ENCODE results near the gene FOXP1.

FOXP1 gene

GRCh38 chr3:71142441-71143161, 440.9 kb downstream of the FOXP1 start:
- DNase-seq (ENCODE audit: low spot score) = no peak

GRCh38 chr3:71140477-71140876, 443.1 kb downstream of the FOXP1 start:
- DNase-seq (ENCODE audit: low spot score) = no peak

GRCh38 chr3:71139496-71139895, 444.0 kb downstream of the FOXP1 start:
- DNase-seq (ENCODE audit: low spot score) = no peak

- DNase-seq (ENCODE audit: low spot score) = no peak
These were observed 445.1 kb downstream of the FOXP1 start for GRCh38 chr3:71138410-71138809.

- DNase-seq (ENCODE audit: low spot score) = no peak
These were observed 447.3 kb downstream of the FOXP1 start for GRCh38 chr3:71136276-71136675.

GRCh38 chr3:71135373-71136088, 448.0 kb downstream of the FOXP1 start:
- DNase-seq (ENCODE audit: low spot score) = no peak

- no peak for DNase-seq (ENCODE audit: low spot score)
These were observed 449.0 kb downstream of the FOXP1 start for GRCh38 chr3:71134521-71134920.

DNA sequence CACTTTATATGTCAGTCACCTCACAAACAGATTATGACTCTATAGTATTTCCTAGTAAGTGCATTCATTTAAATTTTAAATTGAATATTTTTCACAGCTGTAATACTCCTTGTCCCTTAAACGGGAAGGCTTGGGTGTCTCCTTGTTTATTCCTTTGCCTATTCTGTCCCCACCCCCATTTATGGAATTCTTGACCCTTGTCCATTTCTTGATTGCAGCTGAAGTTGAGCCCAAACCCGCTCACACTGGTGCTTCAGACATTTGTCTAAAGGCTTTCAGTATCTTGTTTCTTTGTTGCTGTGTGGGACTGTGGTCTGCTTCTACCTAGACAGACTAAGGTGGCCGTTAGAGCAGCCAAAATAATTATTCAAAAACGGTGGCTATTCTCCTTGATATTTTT, 449.7 kb downstream of the FOXP1 start:
- no peak for DNase-seq (ENCODE audit: low spot score)

- DNase-seq (ENCODE audit: low spot score) = no peak
These were observed 450.4 kb downstream of the FOXP1 start for GRCh38 chr3:71132995-71133730.

DNA sequence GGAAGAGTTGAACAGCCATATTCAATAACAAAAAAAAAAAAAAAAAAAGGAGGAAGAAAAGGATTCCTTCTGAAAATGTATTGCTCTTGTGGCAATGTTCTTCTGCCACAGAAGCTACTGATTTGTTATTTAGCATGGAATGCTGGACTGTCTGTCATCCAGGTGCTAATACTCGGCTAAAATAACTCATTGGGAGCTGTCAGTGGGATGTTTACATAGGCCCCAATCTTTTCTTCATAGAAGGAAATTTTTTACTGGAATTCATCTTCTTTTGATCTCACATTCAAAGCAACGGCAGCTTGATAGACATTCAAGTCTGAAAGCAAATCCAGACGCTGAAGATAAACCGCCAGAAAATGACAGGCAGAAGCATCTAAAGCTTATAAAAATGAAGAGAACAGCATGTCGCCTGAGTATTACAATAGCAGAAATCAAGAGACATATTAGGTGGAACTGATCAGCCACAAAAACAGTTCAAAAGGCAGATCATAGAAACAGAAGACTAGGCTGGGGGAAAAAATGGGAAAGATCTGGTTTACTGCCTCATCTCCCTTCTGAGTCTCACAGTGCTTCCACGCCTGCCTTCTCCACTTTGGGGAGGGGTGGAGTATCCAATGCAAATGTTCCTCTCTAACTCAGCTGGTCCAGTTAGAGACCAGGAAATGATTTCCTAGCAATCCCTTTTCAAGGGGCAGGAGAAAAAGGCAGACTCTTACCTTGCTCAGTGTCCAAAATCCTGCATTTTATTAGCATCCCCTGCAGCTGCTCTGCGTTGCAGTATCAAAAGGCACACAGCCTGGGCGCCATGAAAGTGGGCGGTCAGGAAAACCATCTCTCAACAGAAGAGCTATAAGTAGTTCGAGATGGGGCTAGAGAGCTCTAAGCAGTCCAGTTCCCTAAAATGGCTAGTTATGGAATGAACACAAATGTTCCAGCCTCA, 451.9 kb downstream of the FOXP1 start:
- no peak for DNase-seq (ENCODE audit: low spot score)

DNA sequence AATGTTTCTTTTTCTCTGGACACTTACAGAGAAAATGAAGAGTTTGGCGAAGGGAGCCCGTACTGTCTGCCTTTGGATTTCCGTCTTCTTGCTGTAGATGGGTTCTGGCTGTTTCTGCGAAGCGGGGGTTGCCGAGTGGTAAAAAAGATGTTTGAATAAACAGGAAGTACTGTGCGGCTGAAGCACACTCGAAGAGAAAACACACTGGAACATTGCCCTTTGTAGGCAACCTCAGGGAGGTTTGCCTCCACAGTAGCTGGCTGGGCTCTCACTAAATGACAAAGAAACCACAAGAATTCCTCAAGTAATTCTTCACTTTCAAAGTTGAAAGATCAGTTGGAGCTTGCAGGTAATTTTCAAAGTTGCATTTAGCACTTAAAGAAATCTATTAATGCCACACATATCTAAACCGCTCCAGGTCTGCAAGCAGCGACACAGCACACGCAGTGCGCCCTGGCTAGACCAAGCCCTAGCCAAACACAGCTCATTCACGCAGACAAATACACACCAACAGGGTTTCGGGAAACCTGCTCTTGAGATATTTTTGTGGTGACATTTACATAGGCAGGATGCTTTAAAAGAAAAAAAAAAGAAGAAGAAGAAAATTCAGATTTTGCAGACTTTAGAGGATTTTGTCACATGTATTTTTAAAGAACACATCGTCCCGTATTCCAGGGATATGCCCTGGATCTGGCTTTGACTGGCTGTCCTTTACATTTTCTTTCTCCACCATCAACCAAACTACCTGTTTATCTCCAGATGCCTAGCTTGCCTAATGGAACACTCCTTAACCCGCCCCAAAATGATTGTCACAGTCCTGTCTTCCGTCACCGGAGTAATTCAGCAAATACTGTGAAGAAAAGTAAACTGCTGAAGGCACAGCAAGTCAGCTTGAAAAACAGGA, 452.8 kb downstream of the FOXP1 start:
- no peak for DNase-seq (ENCODE audit: low spot score)

DNA sequence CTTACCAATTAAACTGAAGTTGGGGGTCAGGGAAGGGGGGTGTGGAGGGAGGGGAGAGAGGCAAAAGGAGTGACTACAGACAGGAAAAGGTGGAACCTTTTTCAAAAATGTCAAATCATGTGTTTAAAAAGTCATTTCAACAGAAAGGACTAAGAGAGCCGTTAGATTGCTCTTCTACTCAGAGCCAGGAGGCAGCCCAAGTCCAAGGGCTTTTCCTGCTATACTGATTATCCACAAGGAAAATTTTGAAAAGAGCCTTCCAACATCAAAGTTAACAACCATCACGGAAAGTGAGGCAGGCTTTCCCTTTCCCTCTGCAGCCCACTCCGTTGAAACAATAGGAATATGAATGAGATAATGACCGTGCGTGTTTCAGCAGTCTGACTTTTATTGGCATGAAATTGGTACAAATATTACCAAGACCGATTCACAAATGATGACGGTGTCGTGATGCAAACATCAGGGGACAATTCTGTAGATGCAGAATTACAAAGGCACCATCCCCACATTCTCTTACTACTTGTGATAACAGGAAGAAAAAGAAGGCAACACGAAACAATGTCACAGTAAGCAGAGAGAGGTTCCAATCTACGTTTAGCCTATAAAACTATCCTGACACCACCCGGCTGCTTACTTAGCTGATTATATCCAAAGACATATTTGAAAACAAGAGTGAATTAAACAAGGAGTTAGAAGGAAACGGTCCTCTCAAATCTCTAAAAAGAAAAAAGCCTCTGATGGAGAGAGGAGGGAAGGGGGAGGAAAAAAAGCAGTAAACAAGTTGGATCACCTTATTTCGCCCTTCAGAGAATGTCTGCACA, 453.7 kb downstream of the FOXP1 start:
- no peak for DNase-seq (ENCODE audit: low spot score)

DNA sequence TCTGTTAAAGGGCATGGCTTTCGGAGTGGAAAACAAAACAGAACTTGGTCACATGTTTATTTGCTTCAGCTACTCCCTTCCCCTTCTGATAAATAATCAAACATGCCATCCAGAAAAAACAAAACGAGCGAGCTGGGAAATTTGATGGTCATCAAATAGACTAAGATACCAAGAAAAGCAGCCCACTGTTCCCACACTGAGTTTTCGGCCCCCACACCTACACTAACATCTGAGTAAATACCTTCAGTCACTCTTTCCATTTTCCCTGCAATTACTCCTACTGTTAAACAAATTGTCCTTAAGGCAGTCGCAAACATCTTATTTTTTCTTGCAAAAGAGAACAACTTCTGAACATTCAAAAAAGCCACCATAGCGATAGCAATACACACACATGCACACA, 454.6 kb downstream of the FOXP1 start:
- DNase-seq (ENCODE audit: low spot score) = no peak

DNA sequence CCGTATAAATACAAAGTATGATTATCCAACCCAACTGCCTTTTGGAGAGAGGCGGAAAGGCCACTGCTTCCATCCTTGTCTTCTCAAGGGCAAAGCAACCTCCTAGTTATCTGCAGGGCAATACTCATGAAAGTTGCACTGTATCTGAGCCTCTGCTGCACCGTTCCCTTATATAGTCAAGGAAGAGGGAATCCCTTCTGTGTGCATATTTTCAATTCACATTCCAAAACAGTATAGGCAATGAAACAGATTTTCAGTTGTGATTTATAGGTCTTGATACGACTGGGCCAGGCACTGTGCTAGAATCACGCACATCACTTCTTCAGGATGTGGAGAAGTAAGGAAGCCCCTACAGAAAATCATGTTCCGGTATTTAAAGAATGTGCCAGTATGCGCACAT, 455.7 kb downstream of the FOXP1 start:
- no peak for DNase-seq (ENCODE audit: low spot score)

DNA sequence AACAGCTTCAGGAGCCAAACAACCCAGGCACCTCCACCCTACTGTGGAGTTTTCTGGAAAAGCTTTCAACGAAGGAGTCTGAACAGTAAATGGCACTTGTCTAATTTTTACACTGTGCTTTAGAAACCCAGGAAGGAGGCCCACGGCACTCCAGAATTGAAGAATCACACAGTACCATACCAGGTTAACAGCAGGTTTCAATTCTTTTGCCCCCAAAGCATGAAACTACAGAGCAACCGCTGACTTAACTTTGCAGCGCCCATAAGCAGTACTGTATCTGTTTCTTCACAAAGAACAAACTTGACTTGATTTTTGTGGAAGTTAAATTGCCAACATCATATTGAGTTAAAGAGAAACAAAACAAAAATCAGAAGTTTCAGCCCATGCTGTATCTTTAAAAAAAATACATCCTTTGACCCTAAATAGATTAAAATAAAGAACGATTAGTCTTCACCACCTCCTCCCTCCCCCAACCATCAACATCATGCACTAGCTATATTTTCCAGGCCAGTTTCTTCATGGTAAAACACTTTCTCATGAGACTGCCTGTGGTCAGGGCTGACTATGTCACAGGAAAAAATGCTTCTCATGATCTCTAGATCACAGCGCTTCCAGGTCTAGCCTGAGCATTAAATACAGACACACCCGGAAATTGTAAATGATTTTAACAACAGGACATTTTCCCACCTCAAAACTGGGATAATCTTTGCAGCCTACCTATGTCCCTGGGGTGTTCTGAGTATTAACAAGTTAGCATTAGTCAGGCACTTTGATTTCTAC, 456.3 kb downstream of the FOXP1 start:
- DNase-seq (ENCODE audit: low spot score) = no peak

GRCh38 chr3:71125738-71126137, 457.8 kb downstream of the FOXP1 start:
- no peak for DNase-seq (ENCODE audit: low spot score)

GRCh38 chr3:71124048-71124447, 459.5 kb downstream of the FOXP1 start:
- DNase-seq (ENCODE audit: low spot score) = no peak

DNA sequence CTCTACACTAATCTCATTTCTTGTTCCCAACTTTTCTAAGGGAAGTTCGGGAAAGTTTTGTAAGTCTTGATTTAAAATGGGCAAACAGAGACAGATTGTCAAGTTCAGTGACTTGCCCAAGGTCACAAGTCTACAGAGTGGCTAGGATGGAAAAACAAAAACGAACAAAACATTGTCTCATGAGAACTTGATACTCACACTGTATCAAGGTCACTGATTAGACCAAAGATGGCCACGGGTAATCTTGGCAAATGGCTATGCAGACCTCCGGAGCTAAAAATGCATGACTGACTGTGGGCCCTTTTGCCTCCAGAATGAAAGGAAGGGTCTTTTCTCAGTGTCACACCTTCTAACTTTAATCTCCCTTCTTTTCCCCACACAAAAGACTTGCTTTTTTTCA, 460.9 kb downstream of the FOXP1 start:
- DNase-seq (ENCODE audit: low spot score) = no peak

All from LoVo (cell line).